Gastrocnemius medialis (tissue), 4 donors: ENCODE measurements around the gene LRRC4C. TPM values are rescaled to one million over a fixed set of nuclear protein-coding genes. Genes with fewer than 3 reads are reported as not detected.

Experiments
- ATAC-seq, 2 donors: fragments of 150-250 bp; one replicate each; pipeline ENCODE4 v1.9.1; 2016
- DNase-seq, 2 donors: peaks; one replicate each; pipeline ENCODE4 v3.0.0-alpha.2; 2019
- H3K27ac ChIP-seq, 4 donors: fragments of 200-600 bp; sonication (generic); 1 replicate in 1 of 4; 2 replicates in 3 of 4; pipeline ENCODE4 v1.5.1; 2016 to 2018; ENCODE audit warnings: mild to moderate bottlenecking in 2 of 4, moderate library complexity in 1 of 4
- H3K27me3 ChIP-seq, 3 donors: fragments of 200-600 bp; sonication (generic) in 2 of 3; 1 replicate in 1 of 3; 2 replicates in 2 of 3; pipeline versions ENCODE4 v1.5.1 to v1.6.0; 2016 to 2019; ENCODE audit warnings: mild to moderate bottlenecking in 1 of 3, moderate library complexity in 1 of 3
- H3K36me3 ChIP-seq, 2 donors: fragments of 200-600 bp; sonication (generic) in 1 of 2; one replicate each; pipeline ENCODE4 v1.5.1; 2017 to 2018
- H3K4me1 ChIP-seq, 2 donors: fragments of 200-600 bp; sonication (generic) in 1 of 2; one replicate each; pipeline ENCODE4 v1.5.1; 2016 to 2017; ENCODE audit warnings: mild to moderate bottlenecking in 2 of 2
- H3K4me3 ChIP-seq, 4 donors: fragments of 200-600 bp; sonication (generic) in 3 of 4; 1 replicate in 1 of 4; 2 replicates in 3 of 4; pipeline ENCODE4 v1.5.1; 2016 to 2019; ENCODE audit warnings: mild to moderate bottlenecking in 2 of 4
- H3K9me3 ChIP-seq, 3 donors: fragments of 200-600 bp; sonication (generic) in 2 of 3; 1 replicate in 1 of 3; 2 replicates in 2 of 3; pipeline ENCODE4 v1.5.1; 2016 to 2019
- POLR2A ChIP-seq, 2 donors: fragments of 450-650 bp; IDR thresholded peaks; one replicate each; pipeline ENCODE4 v1.6.1; 2017; ENCODE audit warnings: antibody characterized with exemption in 2 of 2, mild to moderate bottlenecking in 2 of 2, moderate library complexity in 2 of 2
- in situ Hi-C, 4 donors: fragments of 200-750 bp; cut with MboI; loops; one replicate each; pipeline versions ENCODE4 v1.15.0 to v1.8.0; 2017; ENCODE audit warnings: low sequenced_read_pairs in 4 of 4
- intact Hi-C: fragments of 100-400 bp; cut with DNase I; formaldehyde crosslinking; loops from one replicate; pipeline ENCODE4 v1.15.1; 2023; ENCODE audit warnings: low total_unique reads
- total RNA-seq, 4 donors: library from RNA; depleted of rRNA; stranded (reverse); fragments of >200 nt; gene quantifications; one replicate each; pipeline versions ENCODE4 v1.1.0 to v1.2.3, GENCODE V29; 2016
- TF ChIP-seq, protein P1 (sequence below), 5 experiments: fragments of 450-650 bp in 3 of 5; fragments of 200-600 bp in 2 of 5; sonication (generic) in 2 of 5; IDR thresholded peaks in 4 of 5; conservative IDR thresholded peaks in 1 of 5; 1 replicate in 4 of 5; 2 replicates in 1 of 5; pipeline ENCODE4 v1.5.1; 2016 to 2019; ENCODE audit warnings: antibody characterized with exemption in 5 of 5, mild to moderate bottlenecking in 3 of 5, moderate library complexity in 3 of 5

The LRRC4C gene
- total RNA-seq, 4 donors from 2014 or later: 0.15 to 0.59 (median 0.24) TPM; not detected in 1

DNA sequence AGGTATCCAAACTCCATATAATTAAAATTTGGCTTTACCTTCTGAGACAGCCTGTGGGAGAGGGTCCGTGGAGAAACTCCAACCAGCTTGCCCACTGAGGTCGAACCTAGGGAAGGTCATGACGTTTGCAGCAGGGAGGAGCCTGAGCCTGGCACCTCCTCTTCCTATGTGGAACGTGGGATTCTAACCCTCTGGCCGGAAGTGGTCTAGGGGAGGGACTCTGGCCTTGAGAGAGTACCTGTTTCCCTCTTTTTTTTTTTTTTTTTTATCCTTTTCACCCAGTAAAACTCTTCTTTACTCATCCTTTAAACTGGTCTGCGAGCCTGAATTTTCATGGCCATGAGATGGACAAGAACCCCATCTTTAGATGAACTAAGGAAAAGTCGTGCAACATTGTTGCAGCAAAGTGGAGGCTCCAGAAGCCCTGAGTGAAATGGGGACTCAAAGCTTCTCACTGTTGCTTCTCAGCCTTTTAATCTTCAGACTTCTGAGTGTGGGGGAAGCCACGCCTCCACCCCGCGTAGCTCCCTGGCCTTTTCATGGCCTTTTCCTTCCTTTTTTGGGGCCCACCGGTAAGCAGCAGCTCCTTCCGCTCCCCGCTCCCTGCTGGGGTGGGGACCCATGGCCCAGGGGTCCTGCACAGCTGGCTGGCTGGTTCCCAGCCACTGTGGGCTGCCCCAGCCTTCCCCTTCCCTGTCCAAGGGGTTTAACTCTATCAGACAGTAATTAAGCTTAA, 1359.9 kb downstream of the LRRC4C start:
- no peaks in the 10 kb centered on the region for H3K27me3 ChIP-seq
- in situ Hi-C loops: no loop called here
- TF ChIP-seq, protein P1, sequence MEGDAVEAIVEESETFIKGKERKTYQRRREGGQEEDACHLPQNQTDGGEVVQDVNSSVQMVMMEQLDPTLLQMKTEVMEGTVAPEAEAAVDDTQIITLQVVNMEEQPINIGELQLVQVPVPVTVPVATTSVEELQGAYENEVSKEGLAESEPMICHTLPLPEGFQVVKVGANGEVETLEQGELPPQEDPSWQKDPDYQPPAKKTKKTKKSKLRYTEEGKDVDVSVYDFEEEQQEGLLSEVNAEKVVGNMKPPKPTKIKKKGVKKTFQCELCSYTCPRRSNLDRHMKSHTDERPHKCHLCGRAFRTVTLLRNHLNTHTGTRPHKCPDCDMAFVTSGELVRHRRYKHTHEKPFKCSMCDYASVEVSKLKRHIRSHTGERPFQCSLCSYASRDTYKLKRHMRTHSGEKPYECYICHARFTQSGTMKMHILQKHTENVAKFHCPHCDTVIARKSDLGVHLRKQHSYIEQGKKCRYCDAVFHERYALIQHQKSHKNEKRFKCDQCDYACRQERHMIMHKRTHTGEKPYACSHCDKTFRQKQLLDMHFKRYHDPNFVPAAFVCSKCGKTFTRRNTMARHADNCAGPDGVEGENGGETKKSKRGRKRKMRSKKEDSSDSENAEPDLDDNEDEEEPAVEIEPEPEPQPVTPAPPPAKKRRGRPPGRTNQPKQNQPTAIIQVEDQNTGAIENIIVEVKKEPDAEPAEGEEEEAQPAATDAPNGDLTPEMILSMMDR (IDR thresholded peaks at IDR 0.05 in 4 of 5, conservative IDR thresholded peaks at IDR 0.05 in 1 of 5): no peak
- TF ChIP-seq POLR2A (IDR thresholded peaks at IDR 0.05): no peak
- H3K4me3 ChIP-seq: no peak overlapping the region
- no peak for ATAC-seq
- no peaks in the 10 kb centered on the region for H3K9me3 ChIP-seq
- intact Hi-C loops: no loop called here
- H3K36me3 ChIP-seq: no peaks in the 10 kb centered on the region
- H3K27ac ChIP-seq: no peak overlapping the region
- DNase-seq: no peak
- no peaks in the 10 kb centered on the region for H3K4me1 ChIP-seq

DNA sequence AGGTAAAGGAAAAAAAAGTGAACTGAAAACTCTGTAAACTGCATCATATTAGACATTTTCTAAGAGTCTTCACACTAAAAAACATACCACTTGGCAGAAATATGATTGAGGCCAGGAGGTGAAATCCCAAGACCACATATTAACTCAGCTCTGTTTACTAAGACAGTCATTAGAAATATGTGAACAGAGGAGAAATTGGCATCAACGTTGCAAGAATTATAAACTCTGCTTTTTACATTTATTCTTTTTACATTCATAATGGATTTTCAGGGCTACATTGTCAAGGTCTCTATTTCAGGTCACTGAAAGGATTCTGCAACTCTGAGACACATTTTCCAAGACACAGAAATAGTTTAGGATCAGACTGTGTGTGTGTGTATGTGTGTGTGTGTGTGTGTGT, 1364.0 kb downstream of the LRRC4C start:
- no peaks in the 10 kb centered on the region for H3K4me1 ChIP-seq
- no peaks in the 10 kb centered on the region for H3K27me3 ChIP-seq
- no peak for DNase-seq
- intact Hi-C loops (no loop called here), in situ Hi-C loops (no loop called here)
- H3K27ac ChIP-seq: no peak overlapping the region
- H3K36me3 ChIP-seq: no peaks in the 10 kb centered on the region
- no peak for ATAC-seq
- no peaks in the 10 kb centered on the region for H3K9me3 ChIP-seq
- H3K4me3 ChIP-seq: no peak overlapping the region
- TF ChIP-seq, protein P1 (IDR thresholded peaks at IDR 0.05 in 4 of 5, conservative IDR thresholded peaks at IDR 0.05 in 1 of 5): no peak
- no peak for TF ChIP-seq POLR2A (IDR thresholded peaks at IDR 0.05)

DNA sequence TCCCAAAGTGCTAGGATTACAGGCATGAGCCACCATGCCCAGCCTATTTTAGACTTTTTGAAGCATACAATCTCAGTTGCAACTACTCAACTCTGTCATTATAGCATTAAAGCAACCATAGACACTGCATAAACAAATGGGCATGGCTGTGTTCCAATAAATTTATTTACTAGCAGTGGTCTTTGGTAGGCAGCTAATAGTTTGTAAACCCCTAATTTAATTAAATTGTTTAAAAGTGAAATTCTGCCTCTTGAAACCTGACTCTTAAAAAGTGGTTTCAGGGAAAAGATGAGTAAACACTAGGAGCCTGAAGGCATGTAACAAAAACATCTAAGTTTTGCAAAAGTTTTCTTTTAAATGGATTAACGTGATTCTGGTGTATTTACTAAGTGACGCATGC, 1364.5 kb downstream of the LRRC4C start:
- no peaks in the 10 kb centered on the region for H3K4me1 ChIP-seq
- H3K9me3 ChIP-seq: no peaks in the 10 kb centered on the region
- H3K36me3 ChIP-seq: no peaks in the 10 kb centered on the region
- no peak overlapping the region for H3K27ac ChIP-seq
- TF ChIP-seq, protein P1 (IDR thresholded peaks at IDR 0.05 in 4 of 5, conservative IDR thresholded peaks at IDR 0.05 in 1 of 5): no peak
- TF ChIP-seq POLR2A (IDR thresholded peaks at IDR 0.05): no peak
- no peak overlapping the region for H3K4me3 ChIP-seq
- intact Hi-C loops: no loop called here
- ATAC-seq (no peak), DNase-seq (no peak)
- in situ Hi-C loops: no loop called here
- no peaks in the 10 kb centered on the region for H3K27me3 ChIP-seq

DNA sequence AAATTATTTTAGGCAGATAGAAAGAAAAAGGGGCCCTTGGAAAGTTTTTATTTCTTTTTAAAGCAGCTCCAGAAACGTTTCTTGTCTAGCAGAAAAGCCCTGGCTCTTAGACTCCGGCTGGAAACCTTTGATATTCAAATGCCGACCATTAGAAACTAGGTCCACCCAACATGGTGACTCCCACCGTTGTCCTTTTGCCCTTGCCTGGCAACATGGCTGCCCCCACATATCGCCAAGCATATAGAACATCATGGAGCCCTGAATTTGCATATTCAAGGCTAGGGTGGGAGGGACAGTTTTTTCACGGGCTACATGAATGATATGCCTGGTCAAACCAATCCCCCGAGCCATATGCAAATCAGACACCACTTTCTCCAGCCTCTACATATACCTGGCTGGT, 1379.0 kb downstream of the LRRC4C start:
- H3K36me3 ChIP-seq: no peaks in the 10 kb centered on the region
- TF ChIP-seq, protein P1 (IDR thresholded peaks at IDR 0.05 in 4 of 5, conservative IDR thresholded peaks at IDR 0.05 in 1 of 5): no peak
- no peak for TF ChIP-seq POLR2A (IDR thresholded peaks at IDR 0.05)
- intact Hi-C loops (no loop called here), in situ Hi-C loops (no loop called here)
- H3K9me3 ChIP-seq: no peaks in the 10 kb centered on the region
- no peaks in the 10 kb centered on the region for H3K4me1 ChIP-seq
- DNase-seq (no peak), ATAC-seq (no peak)
- H3K4me3 ChIP-seq: no peak overlapping the region
- H3K27me3 ChIP-seq: no peaks in the 10 kb centered on the region
- H3K27ac ChIP-seq: no peak overlapping the region
